K562 (cell line): ENCODE measurements around the gene PTRH1. TPM values are rescaled to one million over a fixed set of nuclear protein-coding genes. Genes with fewer than 3 reads are reported as not detected.

Experiments
- CBX3 ChIP-seq, 2 experiments: IDR thresholded peaks; 1 replicate in 1 of 2; 2 replicates in 1 of 2; pipeline ENCODE4 v1.6.1; 2012; ENCODE audit warnings: inconsistent platforms in 2 of 2, low read length in 2 of 2, borderline replicate concordance in 1 of 2, control low read depth in 1 of 2
- FOXA3 ChIP-seq, 2 experiments: fragments of 450-650 bp in 1 of 2; sonication (generic) in 1 of 2; formaldehyde crosslinking; IDR thresholded peaks in 1 of 2; conservative IDR thresholded peaks in 1 of 2; 2 replicates each; pipeline versions ENCODE4 v1.4.0 to v1.8.0; 2020 to 2022; ENCODE audit warnings: mild to moderate bottlenecking in 2 of 2, missing genetic modification reagents in 1 of 2
- HNRNPK ChIP-seq: fragments of 200-400 bp; formaldehyde crosslinking; IDR thresholded peaks from one replicate; pipeline ENCODE4 v1.6.1; 2018; ENCODE audit warnings: mild to moderate bottlenecking, low read depth, low read length; ENCODE audit not compliant: poor library complexity, severe bottlenecking
- HOMEZ ChIP-seq: fragments of 250-450 bp; sonication (Bioruptor Pico); IDR thresholded peaks from 2 replicates; pipeline ENCODE4 v1.4.0; 2020; ENCODE audit warnings: mild to moderate bottlenecking, moderate library complexity
- YY1 ChIP-seq, 3 experiments: IDR thresholded peaks; 2 replicates each; pipeline ENCODE4 v1.6.1; 2011; ENCODE audit warnings: low read length in 2 of 3, mild to moderate bottlenecking in 2 of 3, moderate library complexity in 2 of 3, borderline replicate concordance in 1 of 3, control low read depth in 1 of 3, low read depth in 1 of 3; ENCODE audit not compliant: insufficient read depth in 3 of 3, insufficient replicate concordance in 2 of 3, control insufficient read depth in 1 of 3, insufficient read length in 1 of 3; ENCODE audit errors: extremely low read depth in 1 of 3
- ZC3H4 ChIP-seq: sonication (generic); formaldehyde crosslinking; IDR thresholded peaks from 2 replicates; pipeline ENCODE4 v1.9.0; 2021; ENCODE audit warnings: missing genetic modification reagents, borderline replicate concordance
- ZFP36 ChIP-seq: fragments of 150-350 bp; IDR thresholded peaks from 2 replicates; pipeline ENCODE4 v1.6.1; 2018; ENCODE audit warnings: low read length, low read depth; ENCODE audit not compliant: partially characterized antibody
- ZFX ChIP-seq: sonication (generic); formaldehyde crosslinking; IDR thresholded peaks from 2 replicates; pipeline ENCODE4 v1.8.0; 2022; ENCODE audit warnings: mild to moderate bottlenecking, missing genetic modification reagents, moderate library complexity
- ZNF174 ChIP-seq: fragments of 250-450 bp; sonication (Bioruptor Pico); IDR thresholded peaks from 2 replicates; pipeline ENCODE4 v1.4.0; 2020; ENCODE audit warnings: mild to moderate bottlenecking
- ZNF408 ChIP-seq: fragments of 250-450 bp; sonication (Bioruptor Pico); IDR thresholded peaks from 2 replicates; pipeline ENCODE4 v1.4.0; 2020; ENCODE audit warnings: low read depth, mild to moderate bottlenecking, moderate library complexity
- ZNF785 ChIP-seq: fragments of 250-450 bp; sonication (Bioruptor Pico); IDR thresholded peaks from 2 replicates; pipeline ENCODE4 v1.4.0; 2020; ENCODE audit warnings: mild to moderate bottlenecking
- polyA plus RNA-seq, 8 experiments: library from polyadenylated mRNA; depleted of rRNA in 4 of 8; stranded (reverse) in 5 of 8; unstranded in 3 of 8; fragments of >200 nt; fragmentation: Nextera tagmentation in 2 of 8; fragmentation: Illumina TruSeq in 1 of 8; extraction: Ambion mirVana in 2 of 8; extraction: Trizol in 1 of 8; gene quantifications; 2 replicates each; pipeline versions ENCODE4 v1.2.1 to v1.2.3, GENCODE V29; 2011 to 2014; ENCODE audit warnings: inconsistent platforms in 1 of 8, missing spikeins in 1 of 8
- total RNA-seq, 7 experiments: library from RNA; depleted of rRNA in 6 of 7; stranded (reverse); fragments of >200 nt in 6 of 7; fragmentation: Illumina TruSeq in 2 of 7; extraction: Trizol in 2 of 7; gene quantifications; 2 replicates each; pipeline versions ENCODE4 v1.2.1 to v1.2.3, GENCODE V29; 2011 to 2021; ENCODE audit warnings: low replicate concordance in 1 of 7
- TF ChIP-seq, protein P1 (sequence below), 2 experiments: fragments of 450-650 bp; formaldehyde crosslinking in 1 of 2; IDR thresholded peaks; 2 replicates each; pipeline versions ENCODE4 v1.4.0 to v1.6.1; 2014 to 2020; ENCODE audit warnings: mild to moderate bottlenecking in 2 of 2, borderline replicate concordance in 1 of 2, low read depth in 1 of 2

Gene PTRH1
- total and polyA plus RNA-seq, 9 of the 15 experiments (the other 6 are each of a cell fraction or from before 2014, with no cell fraction given) = 0.63 to 43.1 (median 5.7) TPM

GRCh38 chr9:127734747-127735529, 19.5 kb upstream of the PTRH1 start, which contains the start of gene TOR2A (continued):
- TF ChIP-seq, protein P1, sequence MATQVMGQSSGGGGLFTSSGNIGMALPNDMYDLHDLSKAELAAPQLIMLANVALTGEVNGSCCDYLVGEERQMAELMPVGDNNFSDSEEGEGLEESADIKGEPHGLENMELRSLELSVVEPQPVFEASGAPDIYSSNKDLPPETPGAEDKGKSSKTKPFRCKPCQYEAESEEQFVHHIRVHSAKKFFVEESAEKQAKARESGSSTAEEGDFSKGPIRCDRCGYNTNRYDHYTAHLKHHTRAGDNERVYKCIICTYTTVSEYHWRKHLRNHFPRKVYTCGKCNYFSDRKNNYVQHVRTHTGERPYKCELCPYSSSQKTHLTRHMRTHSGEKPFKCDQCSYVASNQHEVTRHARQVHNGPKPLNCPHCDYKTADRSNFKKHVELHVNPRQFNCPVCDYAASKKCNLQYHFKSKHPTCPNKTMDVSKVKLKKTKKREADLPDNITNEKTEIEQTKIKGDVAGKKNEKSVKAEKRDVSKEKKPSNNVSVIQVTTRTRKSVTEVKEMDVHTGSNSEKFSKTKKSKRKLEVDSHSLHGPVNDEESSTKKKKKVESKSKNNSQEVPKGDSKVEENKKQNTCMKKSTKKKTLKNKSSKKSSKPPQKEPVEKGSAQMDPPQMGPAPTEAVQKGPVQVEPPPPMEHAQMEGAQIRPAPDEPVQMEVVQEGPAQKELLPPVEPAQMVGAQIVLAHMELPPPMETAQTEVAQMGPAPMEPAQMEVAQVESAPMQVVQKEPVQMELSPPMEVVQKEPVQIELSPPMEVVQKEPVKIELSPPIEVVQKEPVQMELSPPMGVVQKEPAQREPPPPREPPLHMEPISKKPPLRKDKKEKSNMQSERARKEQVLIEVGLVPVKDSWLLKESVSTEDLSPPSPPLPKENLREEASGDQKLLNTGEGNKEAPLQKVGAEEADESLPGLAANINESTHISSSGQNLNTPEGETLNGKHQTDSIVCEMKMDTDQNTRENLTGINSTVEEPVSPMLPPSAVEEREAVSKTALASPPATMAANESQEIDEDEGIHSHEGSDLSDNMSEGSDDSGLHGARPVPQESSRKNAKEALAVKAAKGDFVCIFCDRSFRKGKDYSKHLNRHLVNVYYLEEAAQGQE (IDR thresholded peaks at IDR 0.05; ENCODE audit: borderline replicate concordance) = peak; percentile 95
- TF ChIP-seq, protein P1 (CRISPR knock-in tag; IDR thresholded peaks at IDR 0.05; ENCODE audit: low read depth) = peak; percentile 81; the same call in 1 of the 2 replicates
- TF ChIP-seq YY1 (IDR thresholded peaks at IDR 0.05; ENCODE audit: borderline replicate concordance in 1 of 3, control insufficient read depth in 1 of 3, extremely low read depth in 1 of 3, insufficient read depth in 3 of 3, insufficient read length in 1 of 3, insufficient replicate concordance in 2 of 3, low read depth in 1 of 3, low read length in 2 of 3) (peak; percentile 41 to 87 (median 84)), ZFX (peak; percentile 98), HOMEZ (no peak), ZNF785 (CRISPR knock-in tag) (no peak), ZNF408 (CRISPR knock-in tag) (no peak), ZC3H4 (CRISPR knock-in tag) (no peak), ZNF174 (no peak), FOXA3 (CRISPR knock-in tag; conservative IDR thresholded peaks at IDR 0.05 in 1 of 2, IDR thresholded peaks at IDR 0.05 in 1 of 2) (0 out of 4 replicates have a peak, but pooled peaks of 1 of the 2 experiments have one; percentile 12), CBX3 (IDR thresholded peaks at IDR 0.05; ENCODE audit: borderline replicate concordance in 1 of 2, low read length in 2 of 2) (no peak), HNRNPK (no peak), ZFP36 (peak; percentile 73)
